Glutamatergic neuron (in vitro differentiated cells): ENCODE results near the gene SRSF11. TPM values are rescaled to one million over a fixed set of nuclear protein-coding genes. Genes with fewer than 3 reads are reported as not detected.

Experiments
- DNase-seq: peaks from one replicate; pipeline ENCODE4 v3.0.0; 2022
- H3K27ac Mint-ChIP-seq: one replicate; pipeline ENCODE4 v1.8.0; 2020; ENCODE audit warnings: mild to moderate bottlenecking, mixed read lengths, inconsistent platforms; ENCODE audit not compliant: unreplicated experiment
- H3K27me3 Mint-ChIP-seq: one replicate; pipeline ENCODE4 v1.8.0; 2020; ENCODE audit warnings: mild to moderate bottlenecking, moderate library complexity, mixed read lengths, inconsistent platforms; ENCODE audit not compliant: unreplicated experiment
- H3K36me3 Mint-ChIP-seq: one replicate; pipeline ENCODE4 v1.8.0; 2020; ENCODE audit warnings: mild to moderate bottlenecking, mixed read lengths, inconsistent platforms; ENCODE audit not compliant: unreplicated experiment
- H3K4me1 Mint-ChIP-seq: one replicate; pipeline ENCODE4 v1.8.0; 2020; ENCODE audit warnings: mild to moderate bottlenecking, low read depth, mixed read lengths, inconsistent platforms; ENCODE audit not compliant: unreplicated experiment
- H3K4me3 Mint-ChIP-seq: one replicate; pipeline ENCODE4 v1.8.0; 2020; ENCODE audit warnings: mild to moderate bottlenecking, mixed read lengths, inconsistent platforms; ENCODE audit not compliant: unreplicated experiment
- H3K9me3 Mint-ChIP-seq: one replicate; pipeline ENCODE4 v1.8.0; 2020; ENCODE audit warnings: mild to moderate bottlenecking, moderate library complexity, mixed read lengths, inconsistent platforms; ENCODE audit not compliant: unreplicated experiment
- total RNA-seq: library from RNA; stranded (reverse); fragmentation: NEBNext Ultra II Directional; extraction: Animal tissue kit (Norgen Biotek cat#: 25700); gene quantifications from one replicate; pipeline ENCODE4 v1.2.1, GENCODE V29; 2021; ENCODE audit not compliant: unreplicated experiment
- TF ChIP-seq, protein P1 (sequence below): fragments of 200-600 bp; sonication (generic); IDR thresholded peaks from one replicate; pipeline ENCODE4 v1.5.0; 2021; ENCODE audit not compliant: partially characterized antibody, unreplicated experiment

Gene SRSF11
- total RNA-seq, 1 donor from 2014 or later, result 265 TPM

DNA sequence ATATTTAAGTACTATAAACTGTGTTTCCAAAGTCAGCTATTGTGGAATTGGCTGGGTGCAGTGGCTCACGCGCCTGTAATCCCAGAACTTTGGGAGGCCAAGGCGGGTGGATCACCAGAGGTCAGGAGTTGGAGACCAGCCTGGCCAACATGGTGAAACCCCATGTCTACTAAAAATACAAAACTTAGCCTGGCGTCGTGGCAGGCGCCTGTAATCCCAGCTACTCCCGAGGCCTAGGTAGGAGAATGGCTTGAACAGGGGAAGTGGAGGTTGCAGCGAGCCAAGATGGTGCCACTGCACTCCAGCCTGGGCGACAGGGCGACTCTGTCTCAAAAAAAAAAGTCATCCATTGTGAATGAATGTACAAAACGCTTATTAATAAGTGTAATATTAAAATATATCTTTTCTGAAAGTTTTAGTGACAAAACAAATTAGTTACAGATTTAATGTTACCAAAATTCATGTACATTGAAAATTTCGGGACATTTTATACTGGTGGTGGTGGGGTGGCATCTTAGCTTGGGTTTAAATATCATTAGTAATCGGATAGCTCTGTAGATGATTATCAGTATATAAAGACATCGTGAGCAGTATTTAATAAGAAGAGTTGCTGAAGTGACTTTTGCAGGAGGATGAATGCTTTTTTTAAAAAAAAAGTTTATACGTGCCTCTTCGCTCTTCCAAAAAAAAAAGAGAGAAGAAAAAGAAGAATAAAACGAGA is 503 bp upstream of the SRSF11 start:
- Mint-ChIP-seq H3K27ac (peak overlapping the region; percentile 77), H3K4me1 (peaks cover 14% of the 10 kb centered on the region), H3K9me3 (peaks cover 4% of the 10 kb centered on the region), H3K27me3 (no peaks in the 10 kb centered on the region), H3K4me3 (peak overlapping the region; percentile 87), H3K36me3 (no peaks in the 10 kb centered on the region)
- DNase-seq, result no peak
- TF ChIP-seq, protein P1, sequence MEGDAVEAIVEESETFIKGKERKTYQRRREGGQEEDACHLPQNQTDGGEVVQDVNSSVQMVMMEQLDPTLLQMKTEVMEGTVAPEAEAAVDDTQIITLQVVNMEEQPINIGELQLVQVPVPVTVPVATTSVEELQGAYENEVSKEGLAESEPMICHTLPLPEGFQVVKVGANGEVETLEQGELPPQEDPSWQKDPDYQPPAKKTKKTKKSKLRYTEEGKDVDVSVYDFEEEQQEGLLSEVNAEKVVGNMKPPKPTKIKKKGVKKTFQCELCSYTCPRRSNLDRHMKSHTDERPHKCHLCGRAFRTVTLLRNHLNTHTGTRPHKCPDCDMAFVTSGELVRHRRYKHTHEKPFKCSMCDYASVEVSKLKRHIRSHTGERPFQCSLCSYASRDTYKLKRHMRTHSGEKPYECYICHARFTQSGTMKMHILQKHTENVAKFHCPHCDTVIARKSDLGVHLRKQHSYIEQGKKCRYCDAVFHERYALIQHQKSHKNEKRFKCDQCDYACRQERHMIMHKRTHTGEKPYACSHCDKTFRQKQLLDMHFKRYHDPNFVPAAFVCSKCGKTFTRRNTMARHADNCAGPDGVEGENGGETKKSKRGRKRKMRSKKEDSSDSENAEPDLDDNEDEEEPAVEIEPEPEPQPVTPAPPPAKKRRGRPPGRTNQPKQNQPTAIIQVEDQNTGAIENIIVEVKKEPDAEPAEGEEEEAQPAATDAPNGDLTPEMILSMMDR, result no peak

- Mint-ChIP-seq H3K27ac (no peak overlapping the region), H3K9me3 (peaks cover 4% of the 10 kb centered on the region), H3K4me3 (peak overlapping the region; percentile 87), H3K27me3 (no peaks in the 10 kb centered on the region), H3K36me3 (no peaks in the 10 kb centered on the region), H3K4me1 (peaks cover 16% of the 10 kb centered on the region)
- TF ChIP-seq, protein P1, result no peak
- DNase-seq, result no peak
These were observed 1.6 kb downstream of the SRSF11 start for GRCh38 chr1:70222716-70223235.

DNA sequence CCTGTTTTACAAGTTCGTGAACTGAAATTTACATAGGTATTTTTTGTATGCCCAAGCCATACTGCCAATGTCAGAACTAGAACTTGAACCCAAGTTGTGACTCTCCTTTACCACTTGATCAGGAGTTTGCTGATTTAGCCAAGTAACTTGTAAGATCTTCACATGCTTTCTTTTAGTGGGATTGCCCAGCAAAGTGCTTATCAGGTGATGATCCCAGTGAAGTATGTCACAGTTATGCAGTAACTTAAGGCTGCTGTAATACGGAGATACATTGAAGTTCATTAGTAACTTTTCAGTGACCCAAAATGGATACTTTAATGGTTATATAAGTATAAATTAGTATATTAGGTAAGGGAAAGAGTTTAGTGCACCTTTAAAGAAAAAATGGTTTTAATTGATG is 3.8 kb downstream of the SRSF11 start:
- peaks cover 16% of the 10 kb centered on the region for H3K4me1 Mint-ChIP-seq
- H3K27me3 Mint-ChIP-seq, result no peaks in the 10 kb centered on the region
- no peaks in the 10 kb centered on the region for H3K36me3 Mint-ChIP-seq
- no peak overlapping the region for H3K27ac Mint-ChIP-seq
- DNase-seq, result no peak
- H3K9me3 Mint-ChIP-seq, result peaks cover 4% of the 10 kb centered on the region
- TF ChIP-seq, protein P1, result no peak
- H3K4me3 Mint-ChIP-seq, result peak overlapping the region; percentile 40

- Mint-ChIP-seq H3K4me3 (no peak overlapping the region), H3K27ac (peak overlapping the region; percentile 1)
These were observed 6.3 kb downstream of the SRSF11 start for GRCh38 chr1:70227439-70227838.

DNA sequence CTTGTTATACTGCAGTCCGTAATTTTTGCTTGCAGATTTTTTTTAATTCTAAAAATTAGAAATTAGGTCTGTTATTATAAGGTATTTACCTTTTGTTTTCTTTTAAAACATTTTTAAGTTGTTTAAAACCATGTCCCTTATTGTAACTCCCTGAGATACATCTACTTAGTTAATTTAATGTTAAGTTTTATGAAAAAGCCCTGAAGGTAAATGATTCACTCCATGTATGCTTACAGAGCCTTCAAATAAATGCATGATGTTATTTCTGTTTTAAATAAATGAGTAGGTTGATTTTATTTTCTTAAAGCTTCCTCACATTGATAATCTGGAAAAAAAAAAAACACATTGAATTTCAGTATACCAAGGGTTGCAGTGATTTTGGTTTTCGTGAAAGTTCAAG is 7.5 kb downstream of the SRSF11 start:
- no peak for DNase-seq
- no peak overlapping the region for H3K4me3 Mint-ChIP-seq
- H3K4me1 Mint-ChIP-seq, result peaks cover 5% of the 10 kb centered on the region
- H3K36me3 Mint-ChIP-seq, result no peaks in the 10 kb centered on the region
- H3K9me3 Mint-ChIP-seq, result no peaks in the 10 kb centered on the region
- no peak overlapping the region for H3K27ac Mint-ChIP-seq
- TF ChIP-seq, protein P1, result no peak
- no peaks in the 10 kb centered on the region for H3K27me3 Mint-ChIP-seq

More at GRCh38 chr1:70227439-70227838, 6.3 kb downstream of the SRSF11 start:
- H3K27me3 Mint-ChIP-seq, result no peaks in the 10 kb centered on the region
- TF ChIP-seq, protein P1, result no peak
- no peaks in the 10 kb centered on the region for H3K36me3 Mint-ChIP-seq
- H3K4me1 Mint-ChIP-seq, result peaks cover 14% of the 10 kb centered on the region
- H3K9me3 Mint-ChIP-seq, result no peaks in the 10 kb centered on the region
- no peak for DNase-seq
